ENCODE measurements around the gene PDZD2. TPM values are rescaled to one million over a fixed set of nuclear protein-coding genes. Genes with fewer than 3 reads are reported as not detected.
"Not testable (repeated sequence)": the region's sequence is repeated elsewhere in the genome, so short reads cannot be mapped to it uniquely, and the experiment has no call there.

PDZD2 gene
- total and polyA plus RNA-seq, 2 experiments from 2014 or later: 8.3 to 16.9 TPM

DNA sequence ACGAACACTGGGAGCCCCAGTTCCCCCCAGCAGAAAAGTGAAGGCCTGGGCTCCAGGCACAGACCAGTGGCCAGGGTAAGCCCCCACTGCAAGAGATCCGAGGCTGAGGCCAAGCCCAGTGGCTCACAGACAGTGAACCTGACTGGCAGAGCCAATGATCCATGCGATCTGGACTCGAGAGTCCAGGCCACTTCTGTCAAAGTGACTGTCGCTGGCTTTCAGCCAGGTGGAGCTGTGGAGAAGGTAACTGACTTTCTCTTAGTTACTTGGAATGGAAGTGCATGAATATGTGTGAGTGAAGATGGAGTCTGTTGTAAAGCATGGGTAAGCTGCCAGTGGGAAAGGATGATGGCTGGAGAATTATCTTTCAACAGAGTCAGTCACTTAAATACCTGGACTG is 435.5 kb downstream of the PDZD2 start:
- Histone ChIP-seq H3K9me2 (ENCODE audit: insufficient read depth) (no peaks in the 10 kb centered on the region), H3K36me3 (ENCODE audit: insufficient read depth) (no peaks in the 10 kb centered on the region), H4K20me1 (replicated peaks; ENCODE audit: insufficient read depth) (no peaks in the 10 kb centered on the region), H3K27ac (ENCODE audit: low read depth) (no peak overlapping the region), H3K27me3 (ENCODE audit: insufficient read depth) (no peaks in the 10 kb centered on the region), H3F3A (replicated peaks; ENCODE audit: low read depth) (no peaks in the 10 kb centered on the region), H3K4me2 (no peak overlapping the region), H3K4me1 (ENCODE audit: insufficient read depth) (no peaks in the 10 kb centered on the region), H3K4me3 (no peak overlapping the region), H2AFZ (no peak overlapping the region), H3K79me2 (replicated peaks; ENCODE audit: insufficient read depth) (no peaks in the 10 kb centered on the region)
- DNase-seq (ENCODE audit: low spot score): peak; percentile 48
- TF ChIP-seq, protein P1, sequence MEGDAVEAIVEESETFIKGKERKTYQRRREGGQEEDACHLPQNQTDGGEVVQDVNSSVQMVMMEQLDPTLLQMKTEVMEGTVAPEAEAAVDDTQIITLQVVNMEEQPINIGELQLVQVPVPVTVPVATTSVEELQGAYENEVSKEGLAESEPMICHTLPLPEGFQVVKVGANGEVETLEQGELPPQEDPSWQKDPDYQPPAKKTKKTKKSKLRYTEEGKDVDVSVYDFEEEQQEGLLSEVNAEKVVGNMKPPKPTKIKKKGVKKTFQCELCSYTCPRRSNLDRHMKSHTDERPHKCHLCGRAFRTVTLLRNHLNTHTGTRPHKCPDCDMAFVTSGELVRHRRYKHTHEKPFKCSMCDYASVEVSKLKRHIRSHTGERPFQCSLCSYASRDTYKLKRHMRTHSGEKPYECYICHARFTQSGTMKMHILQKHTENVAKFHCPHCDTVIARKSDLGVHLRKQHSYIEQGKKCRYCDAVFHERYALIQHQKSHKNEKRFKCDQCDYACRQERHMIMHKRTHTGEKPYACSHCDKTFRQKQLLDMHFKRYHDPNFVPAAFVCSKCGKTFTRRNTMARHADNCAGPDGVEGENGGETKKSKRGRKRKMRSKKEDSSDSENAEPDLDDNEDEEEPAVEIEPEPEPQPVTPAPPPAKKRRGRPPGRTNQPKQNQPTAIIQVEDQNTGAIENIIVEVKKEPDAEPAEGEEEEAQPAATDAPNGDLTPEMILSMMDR (conservative IDR thresholded peaks at IDR 0.05; ENCODE audit: low read depth in 2 of 2): peak; percentile 38 to 60; a peak in 3 of 4 replicates
- TF ChIP-seq CREB1 (CRISPR knock-in tag; IDR thresholded peaks at IDR 0.05; ENCODE audit: low read depth): no peak
- Mint-ChIP-seq H3K36me3 (ENCODE audit: low read depth) (0 out of 3 replicates have a peak, but pooled peaks cover 4% of the 10 kb centered on the region), H3K4me1 (no peaks in the 10 kb centered on the region), H3K9me3 (no peaks in the 10 kb centered on the region), H3K27me3 (ENCODE audit: insufficient read depth, low read depth, poor library complexity) (peaks cover 6% of the 10 kb centered on the region), H3K4me3 (no peak overlapping the region), H3K27ac (no peak overlapping the region)
- ATAC-seq: peak; percentile 57

DNA sequence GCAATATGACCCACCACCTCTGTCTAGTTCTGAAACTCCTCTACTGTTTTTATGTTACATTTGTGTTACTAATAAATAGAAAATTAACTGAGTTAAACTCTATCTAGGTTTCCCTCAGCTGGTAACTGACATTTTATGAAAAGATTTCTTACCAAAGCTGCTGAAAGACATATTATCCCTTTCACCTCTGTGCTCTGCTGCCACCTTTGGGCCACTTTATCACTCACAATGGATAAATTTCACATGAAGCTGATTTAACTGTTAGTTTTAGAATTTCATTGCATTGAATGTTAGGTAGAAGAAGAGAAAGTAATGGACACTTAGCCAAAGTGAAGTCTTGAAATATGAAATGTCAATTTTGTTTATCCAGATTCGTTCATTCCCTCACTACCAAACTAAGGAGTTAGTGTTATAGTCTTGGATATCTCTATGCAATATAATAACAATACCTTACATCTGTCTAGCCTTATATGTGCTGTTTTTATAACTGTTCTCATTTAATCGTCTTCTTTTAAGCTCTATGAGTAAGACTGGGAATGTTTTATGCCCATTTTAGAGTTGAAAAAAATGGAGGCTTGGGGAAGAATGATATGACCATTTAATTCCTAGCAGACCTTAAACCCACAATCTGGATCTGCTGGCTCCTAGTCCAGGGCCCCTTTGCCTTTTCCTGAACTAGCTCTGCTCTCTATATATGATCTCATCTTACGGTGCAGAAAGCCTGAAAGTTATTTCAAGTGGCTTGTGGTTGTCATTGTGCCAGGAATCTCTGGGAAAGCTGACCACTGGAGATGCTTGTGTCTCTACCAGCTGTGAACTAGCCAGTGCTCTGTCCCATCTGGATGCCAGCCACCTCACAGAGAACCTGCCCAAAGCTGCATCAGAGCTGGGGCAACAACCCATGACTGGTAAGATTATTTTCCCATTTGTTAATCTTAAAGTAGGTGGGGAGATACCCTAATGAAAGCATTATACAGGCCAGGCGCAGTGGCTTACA is 438.1 kb downstream of the PDZD2 start:
- H3K36me3 Mint-ChIP-seq (ENCODE audit: low read depth): 0 out of 3 replicates have a peak, but pooled peaks cover 4% of the 10 kb centered on the region
- no peaks in the 10 kb centered on the region for H3K9me3 Mint-ChIP-seq
- Histone ChIP-seq H4K20me1 (replicated peaks; ENCODE audit: insufficient read depth) (no peaks in the 10 kb centered on the region), H3K9me2 (ENCODE audit: insufficient read depth) (no peaks in the 10 kb centered on the region), H3K4me1 (ENCODE audit: insufficient read depth) (no peaks in the 10 kb centered on the region), H2AFZ (no peak overlapping the region), H3K27me3 (ENCODE audit: insufficient read depth) (no peaks in the 10 kb centered on the region), H3K79me2 (replicated peaks; ENCODE audit: insufficient read depth) (no peaks in the 10 kb centered on the region), H3K4me2 (no peak overlapping the region), H3K4me3 (no peak overlapping the region), H3K36me3 (ENCODE audit: insufficient read depth) (no peaks in the 10 kb centered on the region), H3F3A (replicated peaks; ENCODE audit: low read depth) (no peaks in the 10 kb centered on the region), H3K27ac (ENCODE audit: low read depth) (no peak overlapping the region)
- ATAC-seq (peak; percentile 28; the same call in 1 of the 3 replicates), DNase-seq (ENCODE audit: low spot score) (peak; percentile 75)
- no peak overlapping the region for H3K27ac Mint-ChIP-seq
- H3K27me3 Mint-ChIP-seq (ENCODE audit: insufficient read depth, low read depth, poor library complexity): peaks cover 2% of the 10 kb centered on the region
- TF ChIP-seq ZNF331 (CRISPR knock-in tag; IDR thresholded peaks at IDR 0.05; ENCODE audit: low read depth) (no peak), POLR2AphosphoS5 (IDR thresholded peaks at IDR 0.05; ENCODE audit: low read depth) (no peak)
- TF ChIP-seq, protein P1 (conservative IDR thresholded peaks at IDR 0.05; ENCODE audit: low read depth in 2 of 2): peak; percentile 86 to 93
- H3K4me3 Mint-ChIP-seq: no peak overlapping the region
- H3K4me1 Mint-ChIP-seq: no peaks in the 10 kb centered on the region

DNA sequence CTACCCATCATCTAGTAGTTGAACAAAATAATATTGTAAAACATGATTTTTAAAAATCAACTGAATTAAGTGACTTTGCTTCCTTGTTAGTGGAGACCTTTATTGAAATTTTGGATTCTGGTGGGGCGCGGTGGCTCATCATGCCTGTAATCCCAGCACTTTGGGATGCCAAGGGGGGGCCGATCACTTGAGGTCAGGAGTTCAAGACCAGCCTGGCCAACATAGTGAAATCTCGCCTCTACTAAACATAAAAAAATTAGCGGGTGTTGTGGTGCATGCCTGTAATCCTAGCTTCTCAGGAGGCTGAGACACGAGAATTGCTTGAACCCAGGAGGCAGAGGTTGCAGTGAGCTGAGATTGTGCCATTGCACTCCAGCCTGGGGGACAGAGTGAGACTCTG is 439.9 kb downstream of the PDZD2 start:
- not testable (repeated sequence) for DNase-seq (ENCODE audit: low spot score); H3K9me3 Mint-ChIP-seq; H3K4me3 ChIP-seq; H3K36me3 ChIP-seq (ENCODE audit: insufficient read depth); H3K4me2 ChIP-seq; H3K27ac ChIP-seq (ENCODE audit: low read depth); H3K9me2 ChIP-seq (ENCODE audit: insufficient read depth); H3K79me2 ChIP-seq (replicated peaks; ENCODE audit: insufficient read depth); H3K4me1 Mint-ChIP-seq; H3F3A ChIP-seq (replicated peaks; ENCODE audit: low read depth); H3K4me1 ChIP-seq (ENCODE audit: insufficient read depth); H3K4me3 Mint-ChIP-seq; H2AFZ ChIP-seq; H4K20me1 ChIP-seq (replicated peaks; ENCODE audit: insufficient read depth); ATAC-seq; H3K27ac Mint-ChIP-seq; H3K36me3 Mint-ChIP-seq (ENCODE audit: low read depth); H3K27me3 ChIP-seq (ENCODE audit: insufficient read depth); H3K27me3 Mint-ChIP-seq (ENCODE audit: insufficient read depth, low read depth, poor library complexity)

DNA sequence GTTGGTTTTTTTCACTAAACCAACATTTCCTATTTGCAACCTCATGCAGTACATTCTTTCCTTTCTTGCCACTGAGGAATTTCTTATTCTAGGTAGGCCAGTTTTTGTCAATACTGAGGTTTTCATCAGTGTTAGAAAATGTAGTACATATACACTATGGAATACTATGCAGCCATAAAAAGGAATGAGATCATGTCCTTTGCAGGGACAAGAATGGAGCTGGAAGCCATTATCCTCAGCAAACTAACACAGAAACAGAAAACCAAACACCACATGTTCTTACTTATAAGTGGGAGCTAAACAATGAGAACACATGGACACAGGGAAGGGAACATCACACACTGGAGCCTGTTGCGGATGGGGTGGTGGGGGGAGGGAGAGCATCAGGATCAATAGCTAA is 441.6 kb downstream of the PDZD2 start:
- not testable (repeated sequence) for H4K20me1 ChIP-seq (replicated peaks; ENCODE audit: insufficient read depth); H3K4me2 ChIP-seq; H3F3A ChIP-seq (replicated peaks; ENCODE audit: low read depth); H3K27me3 ChIP-seq (ENCODE audit: insufficient read depth); H3K27me3 Mint-ChIP-seq (ENCODE audit: insufficient read depth, low read depth, poor library complexity); H3K4me1 ChIP-seq (ENCODE audit: insufficient read depth); H3K79me2 ChIP-seq (replicated peaks; ENCODE audit: insufficient read depth); H2AFZ ChIP-seq; H3K9me2 ChIP-seq (ENCODE audit: insufficient read depth); H3K27ac ChIP-seq (ENCODE audit: low read depth); H3K9me3 Mint-ChIP-seq; H3K27ac Mint-ChIP-seq; H3K4me3 Mint-ChIP-seq; H3K4me3 ChIP-seq; ATAC-seq; H3K4me1 Mint-ChIP-seq; H3K36me3 ChIP-seq (ENCODE audit: insufficient read depth); H3K36me3 Mint-ChIP-seq (ENCODE audit: low read depth); DNase-seq (ENCODE audit: low spot score)

Data from GM23338 (cell line).